WTC11 (cell line): Measurements from ENCODE around the gene HFM1. TPM values are rescaled to one million over a fixed set of nuclear protein-coding genes. Genes with fewer than 3 reads are reported as not detected.

Source experiments
- ATAC-seq: fragments of 200-7000 bp; cut with Tn5 transposase; 2 replicates; pipeline ENCODE4 v1.10.0; 2021; ENCODE audit warnings: mild to moderate bottlenecking, moderate library complexity
- CTCF ChIA-PET: fragments of 300-600 bp; sonication (Branson Sonifier 250); formaldehyde crosslinking; loops from one replicate; lab custom pipeline; 2021; ENCODE audit warnings: antibody characterized with exemption; lab: Charles Lee
- POLR2A ChIA-PET: fragments of 350-600 bp; sonication (Branson Sonifier 250); formaldehyde crosslinking; loops from one replicate; lab custom pipeline; 2021; ENCODE audit warnings: antibody characterized with exemption; lab: Charles Lee
- DNase-seq: peaks from one replicate; pipeline ENCODE4 v3.0.0; 2021; ENCODE audit warnings: low spot score
- H3K27ac Mint-ChIP-seq: 2 replicates; pipeline ENCODE4 v1.8.0; 2021; ENCODE audit warnings: mixed read lengths
- H3K27me3 Mint-ChIP-seq: 2 replicates; pipeline ENCODE4 v1.8.0; 2021; ENCODE audit warnings: low read depth, mild to moderate bottlenecking, moderate library complexity, mixed read lengths
- H3K36me3 Mint-ChIP-seq: 2 replicates; pipeline ENCODE4 v1.8.0; 2021; ENCODE audit warnings: mixed read lengths
- H3K4me1 Mint-ChIP-seq: 2 replicates; pipeline ENCODE4 v1.8.0; 2022; ENCODE audit warnings: mixed read lengths
- H3K4me3 Mint-ChIP-seq: 2 replicates; pipeline ENCODE4 v1.8.0; 2021; ENCODE audit warnings: mild to moderate bottlenecking, moderate library complexity, mixed read lengths
- H3K9me3 Mint-ChIP-seq: 2 replicates; pipeline ENCODE4 v1.8.0; 2021; ENCODE audit warnings: mixed read lengths
- ATF3 ChIP-seq: sonication (generic); formaldehyde crosslinking; conservative IDR thresholded peaks from 2 replicates; pipeline ENCODE4 v1.8.1; 2022; ENCODE audit warnings: mild to moderate bottlenecking, missing genetic modification reagents
- CDX4 ChIP-seq: fragments of 250-450 bp; sonication (Bioruptor Pico); IDR thresholded peaks from 2 replicates; pipeline ENCODE4 v1.9.0; 2021; ENCODE audit warnings: moderate library complexity, mild to moderate bottlenecking, inconsistent platforms, borderline replicate concordance
- CREM ChIP-seq: sonication (generic); formaldehyde crosslinking; IDR thresholded peaks from 2 replicates; pipeline ENCODE4 v1.8.1; 2022; ENCODE audit warnings: mild to moderate bottlenecking, missing genetic modification reagents, moderate library complexity
- E2F1 ChIP-seq: sonication (generic); formaldehyde crosslinking; IDR thresholded peaks from 2 replicates; pipeline ENCODE4 v1.8.0; 2022; ENCODE audit warnings: mild to moderate bottlenecking, missing genetic modification reagents
- ELF4 ChIP-seq: sonication (generic); formaldehyde crosslinking; IDR thresholded peaks from 2 replicates; pipeline ENCODE4 v1.8.1; 2022; ENCODE audit warnings: low read depth, mild to moderate bottlenecking, moderate library complexity, missing genetic modification reagents
- FOXP1 ChIP-seq: sonication (generic); formaldehyde crosslinking; IDR thresholded peaks from 2 replicates; pipeline ENCODE4 v1.8.0; 2022; ENCODE audit warnings: missing genetic modification reagents, mild to moderate bottlenecking, moderate library complexity, borderline replicate concordance
- FOXP4 ChIP-seq: sonication (generic); formaldehyde crosslinking; IDR thresholded peaks from 2 replicates; pipeline ENCODE4 v1.8.0; 2022; ENCODE audit warnings: mild to moderate bottlenecking, missing genetic modification reagents
- IRF1 ChIP-seq: sonication (generic); formaldehyde crosslinking; IDR thresholded peaks from 2 replicates; pipeline ENCODE4 v1.8.0; 2023; ENCODE audit warnings: missing genetic modification reagents
- JAZF1 ChIP-seq: fragments of 250-450 bp; sonication (Bioruptor Pico); IDR thresholded peaks from 2 replicates; pipeline ENCODE4 v1.9.0; 2021; ENCODE audit warnings: moderate library complexity, mild to moderate bottlenecking, inconsistent platforms
- NFE2L1 ChIP-seq: sonication (generic); formaldehyde crosslinking; IDR thresholded peaks from 2 replicates; pipeline ENCODE4 v1.8.1; 2023; ENCODE audit warnings: missing genetic modification reagents
- OVOL2 ChIP-seq: fragments of 250-450 bp; sonication (Bioruptor Pico); IDR thresholded peaks from 2 replicates; pipeline ENCODE4 v1.9.0; 2021; ENCODE audit warnings: mild to moderate bottlenecking, borderline replicate concordance
- RORB ChIP-seq: fragments of 250-450 bp; sonication (Bioruptor Pico); IDR thresholded peaks from 2 replicates; pipeline ENCODE4 v1.9.0; 2021; ENCODE audit warnings: mild to moderate bottlenecking
- SMAD3 ChIP-seq: sonication (generic); formaldehyde crosslinking; IDR thresholded peaks from 2 replicates; pipeline ENCODE4 v1.8.0; 2022; ENCODE audit warnings: missing genetic modification reagents, mild to moderate bottlenecking, borderline replicate concordance
- TEAD1 ChIP-seq: sonication (generic); formaldehyde crosslinking; IDR thresholded peaks from 2 replicates; pipeline ENCODE4 v1.8.0; 2022; ENCODE audit warnings: mild to moderate bottlenecking, missing genetic modification reagents
- TP53 ChIP-seq: sonication (generic); formaldehyde crosslinking; IDR thresholded peaks from 2 replicates; pipeline ENCODE4 v1.8.1; 2023; ENCODE audit warnings: mild to moderate bottlenecking, missing genetic modification reagents
- USF2 ChIP-seq: sonication (generic); formaldehyde crosslinking; IDR thresholded peaks from 2 replicates; pipeline ENCODE4 v1.8.1; 2023; ENCODE audit warnings: mild to moderate bottlenecking, missing genetic modification reagents, moderate library complexity
- ZBTB21 ChIP-seq: sonication (generic); formaldehyde crosslinking; IDR thresholded peaks from 2 replicates; pipeline ENCODE4 v1.8.1; 2023; ENCODE audit warnings: mild to moderate bottlenecking, missing genetic modification reagents, borderline replicate concordance
- ZNF281 ChIP-seq: sonication (generic); formaldehyde crosslinking; IDR thresholded peaks from 2 replicates; pipeline ENCODE4 v1.8.0; 2023; ENCODE audit warnings: mild to moderate bottlenecking, missing genetic modification reagents
- ZNF416 ChIP-seq: fragments of 250-450 bp; sonication (Bioruptor Pico); IDR thresholded peaks from 2 replicates; pipeline ENCODE4 v1.9.0; 2021; ENCODE audit warnings: mild to moderate bottlenecking, inconsistent platforms
- ZNF671 ChIP-seq: fragments of 250-450 bp; sonication (Bioruptor Pico); IDR thresholded peaks from 2 replicates; pipeline ENCODE4 v1.8.0; 2021; ENCODE audit warnings: mild to moderate bottlenecking
- ZSCAN18 ChIP-seq: fragments of 250-450 bp; sonication (Bioruptor Pico); IDR thresholded peaks from 2 replicates; pipeline ENCODE4 v2.1.2; 2022; ENCODE audit warnings: mild to moderate bottlenecking, moderate library complexity
- total RNA-seq: library from RNA; stranded (reverse); gene quantifications from 3 replicates; pipeline ENCODE4 v1.2.3, GENCODE V29; 2021

The HFM1 gene
- total RNA-seq, 1 experiment from 2014 or later, result 1.7 TPM

- CTCF ChIA-PET, result interaction anchor here (0.6 to 3.7 kb wide), 5 partner anchors 19 to 521 kb away, joined by 3 to 39 read pairs (median 4); no protein-coding TSS in a partner anchor
- POLR2A ChIA-PET, result no interaction called here
- no peaks in the 10 kb centered on the region for H3K9me3 Mint-ChIP-seq
These were observed 159.9 kb downstream of the HFM1 start for GRCh38 chr1:91244737-91245136.

GRCh38 chr1:91243171-91243570, 161.5 kb downstream of the HFM1 start:
- DNase-seq (no peak), ATAC-seq (no peak)
- Mint-ChIP-seq H3K4me1 (peaks cover 7% of the 10 kb centered on the region), H3K9me3 (no peaks in the 10 kb centered on the region)
- CTCF ChIA-PET, result interaction anchor here (3.7 kb wide), 1 partner anchor 77 kb away, joined by 39 read pairs; no protein-coding TSS in a partner anchor
- POLR2A ChIA-PET, result no interaction called here
- no peak for TF ChIP-seq OVOL2 (CRISPR knock-in tag)
- TF ChIP-seq IRF1, result no peak
- no peak for TF ChIP-seq ZNF671 (CRISPR knock-in tag)
- no peak for TF ChIP-seq CREM (CRISPR knock-in tag)
- no peak for TF ChIP-seq TP53 (CRISPR knock-in tag)
- no peak for TF ChIP-seq ZNF281
- TF ChIP-seq USF2 (CRISPR knock-in tag), result no peak
- TF ChIP-seq, all 79 proteins: peak for 0
- Mint-ChIP-seq H3K4me3 (no peak overlapping the region), H3K27ac (no peak overlapping the region), H3K27me3 (no peaks in the 10 kb centered on the region; the same call in 1 of the 2 replicates), H3K36me3 (no peaks in the 10 kb centered on the region)

More at GRCh38 chr1:91244737-91245136, 159.9 kb downstream of the HFM1 start:
- Mint-ChIP-seq H3K27ac (no peak overlapping the region), H3K36me3 (no peaks in the 10 kb centered on the region), H3K4me1 (peaks cover 7% of the 10 kb centered on the region), H3K4me3 (no peak overlapping the region), H3K27me3 (no peaks in the 10 kb centered on the region; the same call in 1 of the 2 replicates)
- DNase-seq (no peak), ATAC-seq (no peak)
- TF ChIP-seq TEAD1 (CRISPR knock-in tag), result no peak
- no peak for TF ChIP-seq SMAD3 (CRISPR knock-in tag)
- no peak for TF ChIP-seq ELF4 (CRISPR knock-in tag)
- no peak for TF ChIP-seq RORB (CRISPR knock-in tag)
- no peak for TF ChIP-seq ATF3
- no peak for TF ChIP-seq JAZF1 (CRISPR knock-in tag)
- no peak for TF ChIP-seq ZSCAN18 (CRISPR knock-in tag)
- no peak for TF ChIP-seq FOXP4 (CRISPR knock-in tag)
- no peak for TF ChIP-seq ZNF416 (CRISPR knock-in tag)
- no peak for TF ChIP-seq ZBTB21
- no peak for TF ChIP-seq NFE2L1 (CRISPR knock-in tag)
- no peak for TF ChIP-seq FOXP1
- TF ChIP-seq E2F1, result no peak
- no peak for TF ChIP-seq USF2 (CRISPR knock-in tag)
- no peak for TF ChIP-seq CDX4 (CRISPR knock-in tag)
